HFF-Myc (cell line): Measurements from ENCODE around the gene RIT2.

Source experiments
- DNase-seq: peaks from one replicate; pipeline ENCODE4 v3.0.0-alpha.2; 2011; ENCODE audit warnings: low read depth; ENCODE audit errors: extremely low read depth
- H3K4me3 ChIP-seq: replicated peaks from 2 replicates; pipeline ENCODE4 v1.5.1; 2011; ENCODE audit warnings: low read depth, mild to moderate bottlenecking, control low read depth, low read length
- TF ChIP-seq, protein P1 (sequence below): IDR thresholded peaks from 2 replicates; pipeline ENCODE4 v1.5.1; 2012; ENCODE audit warnings: mild to moderate bottlenecking, low read depth, low read length, control low read depth; ENCODE audit errors: missing control alignments

RIT2 gene

DNA sequence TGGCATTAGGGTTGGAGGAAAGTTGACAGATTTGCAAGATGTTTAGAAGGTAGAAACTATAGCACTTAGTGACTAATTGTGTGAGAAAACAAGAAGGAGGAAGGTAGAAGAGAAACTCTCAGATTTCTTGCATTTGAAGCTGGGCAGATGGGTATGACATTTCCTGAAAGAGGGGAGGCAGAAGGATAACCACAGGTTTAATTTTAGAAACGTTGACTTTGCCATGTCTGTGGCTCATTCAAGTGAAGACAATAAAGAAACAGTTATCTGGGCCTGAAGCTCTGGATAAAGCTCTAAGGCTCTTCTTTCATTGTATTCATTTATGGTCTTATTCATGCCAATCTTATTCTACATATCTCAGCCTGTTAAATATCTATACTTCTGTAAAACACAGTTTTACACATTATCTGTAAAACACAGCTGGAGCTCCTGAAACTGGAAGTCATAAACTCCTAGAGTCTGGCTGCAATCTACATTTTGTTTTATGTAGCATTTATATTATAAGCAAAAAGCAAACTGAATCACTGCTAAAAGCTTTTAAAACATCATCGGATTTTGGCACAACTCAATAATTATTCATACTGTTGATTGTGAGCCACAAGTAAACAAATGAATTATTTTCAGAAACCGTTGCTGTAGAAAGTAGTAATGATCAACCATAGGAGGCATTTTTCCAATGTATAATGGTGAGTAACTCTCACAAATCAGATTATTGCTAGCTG lies 138.5 kb downstream of the RIT2 start:
- TF ChIP-seq, protein P1, sequence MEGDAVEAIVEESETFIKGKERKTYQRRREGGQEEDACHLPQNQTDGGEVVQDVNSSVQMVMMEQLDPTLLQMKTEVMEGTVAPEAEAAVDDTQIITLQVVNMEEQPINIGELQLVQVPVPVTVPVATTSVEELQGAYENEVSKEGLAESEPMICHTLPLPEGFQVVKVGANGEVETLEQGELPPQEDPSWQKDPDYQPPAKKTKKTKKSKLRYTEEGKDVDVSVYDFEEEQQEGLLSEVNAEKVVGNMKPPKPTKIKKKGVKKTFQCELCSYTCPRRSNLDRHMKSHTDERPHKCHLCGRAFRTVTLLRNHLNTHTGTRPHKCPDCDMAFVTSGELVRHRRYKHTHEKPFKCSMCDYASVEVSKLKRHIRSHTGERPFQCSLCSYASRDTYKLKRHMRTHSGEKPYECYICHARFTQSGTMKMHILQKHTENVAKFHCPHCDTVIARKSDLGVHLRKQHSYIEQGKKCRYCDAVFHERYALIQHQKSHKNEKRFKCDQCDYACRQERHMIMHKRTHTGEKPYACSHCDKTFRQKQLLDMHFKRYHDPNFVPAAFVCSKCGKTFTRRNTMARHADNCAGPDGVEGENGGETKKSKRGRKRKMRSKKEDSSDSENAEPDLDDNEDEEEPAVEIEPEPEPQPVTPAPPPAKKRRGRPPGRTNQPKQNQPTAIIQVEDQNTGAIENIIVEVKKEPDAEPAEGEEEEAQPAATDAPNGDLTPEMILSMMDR, result no peak
- DNase-seq, result no peak
- H3K4me3 ChIP-seq, result no peak overlapping the region

DNA sequence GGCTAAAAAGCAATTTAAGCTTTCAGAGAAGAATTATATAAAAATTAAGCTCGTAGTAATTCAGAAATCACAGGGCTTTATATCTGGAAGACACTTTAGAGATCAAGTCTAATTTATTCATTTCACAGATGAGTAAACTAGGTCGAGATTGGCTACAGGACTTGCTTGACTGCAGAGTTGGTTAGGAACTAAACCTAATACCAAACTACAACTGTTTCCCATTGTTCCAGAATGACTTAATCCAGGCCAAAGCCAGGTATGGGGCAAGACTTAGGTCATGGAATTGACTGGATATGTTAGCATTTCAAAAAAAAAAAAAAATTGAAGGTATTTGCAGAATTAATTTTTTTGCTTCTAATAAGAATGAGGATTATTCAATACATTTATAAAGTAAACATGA lies 146.1 kb downstream of the RIT2 start:
- TF ChIP-seq, protein P1, result no peak
- no peak for DNase-seq

DNA sequence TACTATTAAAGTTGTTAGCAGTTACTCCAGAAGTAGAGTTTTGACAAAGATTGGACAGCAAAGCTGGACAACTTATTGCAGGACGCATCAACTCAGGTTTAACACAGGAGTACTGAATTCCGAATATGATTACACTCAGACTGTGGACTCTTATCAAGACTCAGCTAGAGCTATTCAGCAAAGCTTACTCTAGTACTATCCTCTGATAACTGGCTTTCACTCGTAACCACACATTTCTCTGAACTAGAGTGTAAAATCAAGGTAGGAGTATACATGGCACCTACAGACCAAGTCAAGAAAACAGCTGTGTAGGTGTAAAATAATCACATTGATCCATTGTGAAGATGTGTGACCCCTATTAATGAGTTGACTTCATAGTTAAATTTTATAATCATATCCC lies 154.2 kb downstream of the RIT2 start:
- H3K4me3 ChIP-seq, result no peak overlapping the region
- DNase-seq, result no peak
- TF ChIP-seq, protein P1, result no peak

More for the DNA sequence above, 146.1 kb downstream of the RIT2 start:
- no peak overlapping the region for H3K4me3 ChIP-seq

DNA sequence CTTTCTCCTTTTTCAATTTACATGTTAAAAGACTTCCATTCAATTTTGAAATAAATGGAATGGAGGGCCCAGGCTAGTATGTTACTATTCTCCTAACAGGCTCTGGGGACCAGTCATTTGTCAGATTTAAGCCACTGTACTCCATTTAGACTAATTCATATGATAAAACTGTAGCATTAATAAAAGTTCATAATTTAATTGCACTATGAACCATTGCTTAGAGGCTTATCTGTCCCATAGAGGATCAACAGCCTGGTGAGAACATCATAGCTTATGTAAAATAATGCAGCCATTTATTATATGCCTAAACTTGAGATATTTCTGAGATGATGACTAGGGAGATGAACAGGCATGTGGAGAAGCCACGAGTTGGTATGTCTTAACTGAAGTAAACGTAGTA lies 156.0 kb downstream of the RIT2 start:
- DNase-seq, result no peak
- TF ChIP-seq, protein P1, result no peak
- H3K4me3 ChIP-seq, result no peak overlapping the region

DNA sequence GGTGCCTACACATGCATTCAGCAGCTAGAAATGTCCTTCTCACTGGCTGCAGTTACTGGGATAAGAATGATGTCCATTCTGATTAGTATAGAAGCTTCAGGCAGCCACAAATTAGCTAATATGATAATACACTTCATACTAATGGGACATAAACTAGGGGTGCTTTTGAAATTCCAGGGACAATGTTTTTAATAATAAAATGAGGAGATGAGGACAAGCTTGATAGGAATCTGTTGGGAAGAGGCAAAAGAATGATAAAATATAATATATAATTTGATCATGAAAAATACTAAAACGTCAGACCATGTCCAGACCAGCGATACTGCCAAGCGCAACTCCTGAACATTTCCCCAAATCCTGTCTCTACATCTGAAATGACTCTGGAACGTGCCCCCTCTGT lies 157.1 kb downstream of the RIT2 start:
- H3K4me3 ChIP-seq, result no peak overlapping the region
- no peak for DNase-seq
- TF ChIP-seq, protein P1, result no peak

DNA sequence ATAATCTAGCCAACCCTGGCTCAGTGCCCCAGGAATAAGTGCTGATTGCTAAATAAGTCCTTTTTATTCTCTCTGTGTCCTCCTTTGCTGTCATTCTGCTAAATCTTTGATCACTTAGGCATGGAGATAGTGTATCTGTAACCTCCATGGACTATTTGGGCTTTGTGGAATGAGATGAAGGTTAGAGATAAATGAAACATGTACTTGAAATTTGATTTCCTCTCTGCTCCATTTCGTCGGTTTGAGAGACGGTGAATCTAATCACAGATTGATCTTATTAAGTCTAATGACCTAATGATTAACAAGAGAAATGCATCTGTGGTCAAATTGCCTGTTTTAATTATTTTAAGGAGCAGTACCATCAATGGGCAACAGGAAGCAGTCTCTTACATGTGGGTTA lies 159.2 kb downstream of the RIT2 start:
- H3K4me3 ChIP-seq, result no peak overlapping the region
- DNase-seq, result no peak
- TF ChIP-seq, protein P1, result no peak

DNA sequence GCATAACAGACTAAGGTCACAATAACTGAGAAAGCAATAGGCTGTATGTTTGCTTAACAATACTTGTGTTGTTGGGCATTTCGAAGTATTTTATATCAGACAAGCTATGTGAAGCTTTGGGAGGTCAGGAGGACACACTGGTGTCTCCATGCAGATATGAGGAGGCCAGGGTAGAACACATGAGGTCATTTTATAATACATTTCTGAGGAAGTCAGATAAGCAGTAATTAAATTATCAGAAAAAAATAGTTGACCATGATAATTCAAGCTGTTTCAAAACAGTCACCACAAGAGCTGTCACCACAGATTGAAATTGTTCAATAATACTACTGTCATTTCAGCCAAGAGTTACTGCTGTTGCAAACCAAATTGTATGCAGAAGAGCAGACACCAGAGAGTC lies 160.6 kb downstream of the RIT2 start:
- no peak overlapping the region for H3K4me3 ChIP-seq
- no peak for DNase-seq
- TF ChIP-seq, protein P1, result no peak
